Erythroblast (primary cell): ENCODE measurements around the gene ESPN.

Source experiments
- GATA1 ChIP-seq: IDR thresholded peaks from 2 replicates; pipeline ENCODE4 v1.6.1; 2011; ENCODE audit warnings: low read depth, mild to moderate bottlenecking, control low read depth, low read length, moderate library complexity
- POLR2A ChIP-seq: IDR thresholded peaks from 2 replicates; pipeline ENCODE4 v1.6.1; 2011; ENCODE audit warnings: mild to moderate bottlenecking, low read length

DNA sequence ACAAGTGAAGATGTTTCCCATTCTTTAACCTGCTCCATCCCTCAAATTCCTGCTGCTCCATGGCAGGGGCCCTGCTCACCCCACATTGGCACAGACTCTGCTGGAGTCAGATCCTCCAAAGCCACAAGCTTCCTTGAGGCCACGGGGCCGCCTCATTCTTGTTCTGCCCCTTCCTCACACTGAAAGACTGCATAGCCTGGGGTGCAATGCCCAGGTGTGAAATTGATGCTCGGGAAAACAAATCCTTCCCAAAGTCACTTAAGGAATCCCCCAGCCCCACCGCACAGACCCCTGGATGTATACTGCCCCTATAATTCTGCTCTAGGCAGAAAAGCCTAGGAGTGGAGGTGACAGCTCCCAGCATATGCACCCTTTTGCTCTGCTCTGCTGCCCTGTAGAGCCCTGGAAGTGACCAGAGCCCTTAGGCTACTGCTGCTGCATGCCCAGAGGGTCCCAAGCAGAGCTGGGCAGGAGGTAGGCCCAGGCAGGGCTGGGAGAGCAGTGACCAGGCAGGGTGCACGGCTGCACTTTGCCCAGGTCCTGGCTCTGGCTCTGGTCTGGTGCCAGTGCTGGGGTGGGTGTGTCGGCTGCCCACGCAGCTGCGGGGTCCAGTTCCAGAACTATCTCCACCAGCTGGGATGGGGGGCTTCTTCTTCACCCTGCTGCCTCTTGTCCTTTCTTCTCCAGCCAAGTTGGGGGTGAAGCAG is 6.5 kb upstream of the ESPN start:
- TF ChIP-seq POLR2A (no peak), GATA1 (no peak)
